SK-N-SH (cell line): ENCODE data around the gene FALEC. TPM values are rescaled to one million over a fixed set of nuclear protein-coding genes. Genes with fewer than 3 reads are reported as not detected.

Experiments used
- CTCF ChIA-PET: fragments of 300-600, 350-600 bp; formaldehyde crosslinking; extraction: SDS; loops from one replicate; lab custom pipeline; 2021; lab: Yijun Ruan, JAX
- POLR2A ChIA-PET: fragments of 350-600 bp; sonication (Branson Sonifier 250); formaldehyde crosslinking; extraction: SDS; loops from one replicate; lab custom pipeline; 2020; ENCODE audit warnings: antibody characterized with exemption, inconsistent platforms; lab: Yijun Ruan, JAX
- DNase-seq: peaks from one replicate; pipeline ENCODE4 v3.0.0; 2012
- H2AFZ ChIP-seq: fragments of 200-600 bp; sonication (generic); 2 replicates; pipeline ENCODE4 v1.8.1; 2016; ENCODE audit warnings: antibody characterized with exemption, mild to moderate bottlenecking, low read depth
- H3F3A ChIP-seq: fragments of 200-600 bp; sonication (generic); replicated peaks from 2 replicates; pipeline ENCODE3; 2016; ENCODE audit warnings: antibody characterized with exemption, mild to moderate bottlenecking; ENCODE audit not compliant: insufficient read depth
- H3K27ac ChIP-seq, 2 experiments: fragments of 200-500 bp in 1 of 2; fragments of 200-600 bp in 1 of 2; sonication (Bioruptor generic) in 1 of 2; sonication (generic), shearing (Covaris generic) in 1 of 2; 2 replicates each; pipeline versions ENCODE4 v1.5.1 to v1.6.1; 2014 to 2016; ENCODE audit warnings: low read depth in 2 of 2, inconsistent platforms in 1 of 2, low read length in 1 of 2, mild to moderate bottlenecking in 1 of 2, mixed read lengths in 1 of 2
- H3K27me3 ChIP-seq: fragments of 200-600 bp; sonication (generic), shearing (Covaris generic); 2 replicates; pipeline ENCODE4 v1.6.1; 2016; ENCODE audit warnings: mixed run types; ENCODE audit not compliant: insufficient read depth
- H3K36me3 ChIP-seq, 2 experiments: fragments of 200-500 bp in 1 of 2; fragments of 200-600 bp in 1 of 2; sonication (Bioruptor generic) in 1 of 2; sonication (generic) in 1 of 2; replicated peaks in 1 of 2; 2 replicates each; pipeline versions ENCODE3 to v1.5.1; 2014 to 2016; ENCODE audit warnings: low read length in 1 of 2, mild to moderate bottlenecking in 1 of 2; ENCODE audit not compliant: insufficient read depth in 2 of 2, control insufficient read depth in 1 of 2
- H3K4me1 ChIP-seq, 2 experiments: fragments of 200-500 bp in 1 of 2; fragments of 200-600 bp in 1 of 2; sonication (Bioruptor generic) in 1 of 2; sonication (generic), shearing (Covaris generic) in 1 of 2; 2 replicates each; pipeline versions ENCODE4 v1.5.1 to v1.6.1; 2014 to 2016; ENCODE audit warnings: low read depth in 1 of 2, low read length in 1 of 2, mixed run types in 1 of 2; ENCODE audit not compliant: insufficient read depth in 2 of 2, control insufficient read depth in 1 of 2
- H3K4me2 ChIP-seq: fragments of 200-600 bp; sonication (generic), shearing (Covaris generic); 2 replicates; pipeline ENCODE4 v1.6.1; 2017; ENCODE audit warnings: mixed run types
- H3K4me3 ChIP-seq, 2 experiments: fragments of 200-500 bp in 1 of 2; fragments of 200-600 bp in 1 of 2; sonication (Bioruptor generic) in 1 of 2; sonication (generic), shearing (Covaris generic) in 1 of 2; 2 replicates each; pipeline versions ENCODE4 v1.5.1 to v1.8.1; 2014 to 2016; ENCODE audit warnings: low read depth in 2 of 2, inconsistent platforms in 1 of 2, low read length in 1 of 2, mild to moderate bottlenecking in 1 of 2, mixed read lengths in 1 of 2, moderate library complexity in 1 of 2
- H3K79me2 ChIP-seq: fragments of 200-600 bp; sonication (generic); 2 replicates; pipeline ENCODE4 v1.8.1; 2017; ENCODE audit warnings: mild to moderate bottlenecking; ENCODE audit not compliant: insufficient read depth
- H3K9ac ChIP-seq: fragments of 200-600 bp; sonication (generic); 2 replicates; pipeline ENCODE4 v1.6.1; 2017; ENCODE audit warnings: mixed run types
- H3K9me2 ChIP-seq: fragments of 200-600 bp; sonication (generic); 2 replicates; pipeline ENCODE4 v1.6.1; 2017; ENCODE audit warnings: mixed run types
- H3K9me3 ChIP-seq: fragments of 200-600 bp; sonication (generic); 2 replicates; pipeline ENCODE4 v1.6.1; 2017; ENCODE audit warnings: mixed run types, mild to moderate bottlenecking, moderate library complexity
- H4K20me1 ChIP-seq: fragments of 200-600 bp; sonication (generic); 2 replicates; pipeline ENCODE4 v1.6.1; 2017; ENCODE audit warnings: mild to moderate bottlenecking, mixed run types; ENCODE audit not compliant: insufficient read depth
- CHD2 ChIP-seq: fragments of 150-350 bp; IDR thresholded peaks from 2 replicates; pipeline ENCODE4 v1.6.1; 2018; ENCODE audit warnings: low read length; ENCODE audit not compliant: partially characterized antibody
- ELF1 ChIP-seq: IDR thresholded peaks from 2 replicates; pipeline ENCODE4 v1.4.0; 2012
- EZH2phosphoT487 ChIP-seq: fragments of 200-600 bp; sonication (generic); IDR thresholded peaks from 2 replicates; pipeline ENCODE4 v1.6.1; 2017; ENCODE audit warnings: low read depth, mixed run types, mild to moderate bottlenecking, antibody characterized with exemption, moderate library complexity, borderline replicate concordance
- FOXJ3 ChIP-seq: sonication (generic); formaldehyde crosslinking; IDR thresholded peaks from 2 replicates; pipeline ENCODE4 v1.5.1; 2020; ENCODE audit warnings: mild to moderate bottlenecking, missing genetic modification reagents
- FOXM1 ChIP-seq: IDR thresholded peaks from 2 replicates; pipeline ENCODE4 v1.4.0; 2012; ENCODE audit warnings: low read depth, mild to moderate bottlenecking
- GABPA ChIP-seq: IDR thresholded peaks from 2 replicates; pipeline ENCODE4 v1.4.0; 2012; ENCODE audit warnings: low read depth, mild to moderate bottlenecking
- GATA2 ChIP-seq: sonication (generic); formaldehyde crosslinking; IDR thresholded peaks from 2 replicates; pipeline ENCODE4 v1.5.0; 2020; ENCODE audit warnings: mild to moderate bottlenecking, missing genetic modification reagents
- JUND ChIP-seq: IDR thresholded peaks from 2 replicates; pipeline ENCODE4 v1.4.0; 2012
- MAX ChIP-seq: IDR thresholded peaks from 2 replicates; pipeline ENCODE4 v1.4.0; 2012; ENCODE audit warnings: low read depth
- MXI1 ChIP-seq: IDR thresholded peaks from 2 replicates; pipeline ENCODE4 v1.6.1; 2012; ENCODE audit warnings: mild to moderate bottlenecking, low read depth, low read length, improper control_type of control experiment
- NFIC ChIP-seq: IDR thresholded peaks from 2 replicates; pipeline ENCODE4 v1.4.0; 2012; ENCODE audit warnings: borderline replicate concordance
- PBX3 ChIP-seq: IDR thresholded peaks from 2 replicates; pipeline ENCODE4; 2012
- POLR2AphosphoS5 ChIP-seq: IDR thresholded peaks from 2 replicates; pipeline ENCODE4 v1.6.1; 2012; ENCODE audit warnings: low read depth, low read length
- RAD21 ChIP-seq: IDR thresholded peaks from 2 replicates; pipeline ENCODE4 v1.6.1; 2012; ENCODE audit warnings: mild to moderate bottlenecking, low read length
- RFX5 ChIP-seq: IDR thresholded peaks from 2 replicates; pipeline ENCODE4 v1.6.1; 2012; ENCODE audit warnings: mild to moderate bottlenecking, improper control_type of control experiment, low read length
- RXRA ChIP-seq: IDR thresholded peaks from 2 replicates; pipeline ENCODE4 v1.4.0; 2012; ENCODE audit warnings: low read depth, mild to moderate bottlenecking, borderline replicate concordance
- SIN3A ChIP-seq: IDR thresholded peaks from 2 replicates; pipeline ENCODE4 v1.6.1; 2012; ENCODE audit warnings: low read depth, mild to moderate bottlenecking, low read length, moderate library complexity, borderline replicate concordance
- TAF1 ChIP-seq: IDR thresholded peaks from 2 replicates; pipeline ENCODE4 v1.6.1; 2012; ENCODE audit warnings: low read depth, mild to moderate bottlenecking, low read length, moderate library complexity, borderline replicate concordance
- TEAD4 ChIP-seq: IDR thresholded peaks from 2 replicates; pipeline ENCODE4 v1.4.0; 2012; ENCODE audit warnings: mild to moderate bottlenecking, borderline replicate concordance; ENCODE audit not compliant: insufficient read depth
- YY1 ChIP-seq: IDR thresholded peaks from 2 replicates; pipeline ENCODE4 v1.4.0; 2012; ENCODE audit warnings: low read depth, mild to moderate bottlenecking
- WGBS: methylation state at CpG from one replicate; pipeline ENCODE4 v1.1.6; 2017; ENCODE audit warnings: low lambda C conversion rate; 5-methylcytosine and 5-hydroxymethylcytosine counted together
- polyA plus RNA-seq, 3 experiments: library from polyadenylated mRNA; depleted of rRNA; stranded (reverse); fragments of >200 nt; gene quantifications; 2 replicates each; pipeline ENCODE4 v1.2.3, GENCODE V29; 2012
- TF ChIP-seq, protein P1 (sequence below): fragments of 200-600 bp; sonication (generic); IDR thresholded peaks from 2 replicates; pipeline ENCODE4 v1.6.1; 2017; ENCODE audit warnings: antibody characterized with exemption, mild to moderate bottlenecking, moderate library complexity
- TF ChIP-seq, protein P2 (sequence below): IDR thresholded peaks from 2 replicates; pipeline ENCODE4 v1.4.0; 2012; ENCODE audit warnings: low read depth, borderline replicate concordance

FALEC gene
- polyA plus RNA-seq, 1 of the 3 experiments (the other 2 are of a cell fraction) = 0.72 TPM

- TF ChIP-seq, protein P1, sequence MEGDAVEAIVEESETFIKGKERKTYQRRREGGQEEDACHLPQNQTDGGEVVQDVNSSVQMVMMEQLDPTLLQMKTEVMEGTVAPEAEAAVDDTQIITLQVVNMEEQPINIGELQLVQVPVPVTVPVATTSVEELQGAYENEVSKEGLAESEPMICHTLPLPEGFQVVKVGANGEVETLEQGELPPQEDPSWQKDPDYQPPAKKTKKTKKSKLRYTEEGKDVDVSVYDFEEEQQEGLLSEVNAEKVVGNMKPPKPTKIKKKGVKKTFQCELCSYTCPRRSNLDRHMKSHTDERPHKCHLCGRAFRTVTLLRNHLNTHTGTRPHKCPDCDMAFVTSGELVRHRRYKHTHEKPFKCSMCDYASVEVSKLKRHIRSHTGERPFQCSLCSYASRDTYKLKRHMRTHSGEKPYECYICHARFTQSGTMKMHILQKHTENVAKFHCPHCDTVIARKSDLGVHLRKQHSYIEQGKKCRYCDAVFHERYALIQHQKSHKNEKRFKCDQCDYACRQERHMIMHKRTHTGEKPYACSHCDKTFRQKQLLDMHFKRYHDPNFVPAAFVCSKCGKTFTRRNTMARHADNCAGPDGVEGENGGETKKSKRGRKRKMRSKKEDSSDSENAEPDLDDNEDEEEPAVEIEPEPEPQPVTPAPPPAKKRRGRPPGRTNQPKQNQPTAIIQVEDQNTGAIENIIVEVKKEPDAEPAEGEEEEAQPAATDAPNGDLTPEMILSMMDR = no peak
- TF ChIP-seq SIN3A (peak; percentile 80), FOXJ3 (no peak), NFIC (peak; percentile 51), EZH2phosphoT487 (no peak; the same call in 1 of the 2 replicates), PBX3 (peak; percentile 71), RFX5 (no peak), RXRA (peak; percentile 75; the same call in 1 of the 2 replicates), MAX (peak; percentile 80), TAF1 (peak; percentile 68), GABPA (peak; percentile 44; the same call in 1 of the 2 replicates), CHD2 (no peak)
These were observed 62.9 kb downstream of the FALEC start (continued) for GRCh38 chr1:150578272-150579109.

DNA sequence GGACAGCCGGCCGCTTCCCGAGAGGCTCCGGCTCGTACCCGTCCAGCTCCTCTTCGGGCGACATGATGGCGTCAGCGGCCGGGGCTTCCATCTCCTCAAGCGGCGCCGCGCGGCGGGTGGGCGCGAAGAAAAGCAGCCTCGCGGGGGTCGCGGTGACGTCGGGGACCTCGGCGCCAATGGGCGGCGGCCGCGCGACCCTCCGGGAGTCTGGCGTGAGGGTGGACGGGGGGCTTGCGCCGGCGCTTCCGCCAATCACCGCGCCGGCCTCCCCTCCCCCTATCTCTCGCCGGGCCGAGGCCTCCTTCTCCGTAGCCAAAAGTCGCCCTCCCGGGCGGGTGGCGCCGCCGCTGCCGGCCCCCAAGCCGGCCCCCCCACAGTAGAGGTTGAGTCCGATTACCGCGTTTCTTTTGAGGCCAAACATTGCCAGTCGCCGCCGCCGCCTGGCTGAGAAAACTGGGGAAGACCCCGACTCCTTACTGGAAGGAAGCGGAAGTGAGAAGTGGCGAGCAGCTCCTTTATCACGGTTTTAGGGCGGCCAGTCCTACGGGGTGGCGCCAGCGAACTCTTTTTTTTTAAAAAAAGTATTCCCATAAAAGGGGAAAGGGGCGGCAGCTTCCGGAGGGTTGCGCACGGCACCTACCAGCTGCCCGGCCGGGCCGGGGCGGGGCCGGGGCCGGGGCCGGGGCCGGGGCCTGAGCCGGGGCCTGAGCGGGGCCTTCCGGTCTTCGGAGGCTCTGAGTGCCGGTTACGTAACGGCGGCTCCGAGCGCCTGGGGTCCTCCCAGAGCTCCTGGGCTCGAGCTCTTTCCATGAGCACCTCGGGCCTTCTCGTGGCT lies 63.8 kb downstream of the FALEC start, which contains the start of gene MCL1:
MCL1 (minus strand) TSS at position 501 of the 835 bp plus-strand sequence; CDS start at position 421, 80 bp downstream.
- Histone ChIP-seq H3K27ac (peak within 1 kb of the TSS; percentile 97 to 100), H3K79me2 (peaks cover 76% of the 10 kb centered on the region), H3F3A (peaks cover 52% of the 10 kb centered on the region), H3K36me3 (peaks cover 41 to 48% of the 10 kb centered on the region in 2 experiments), H3K27me3 (no peaks in the 10 kb centered on the region), H3K4me3 (peak within 1 kb of the TSS; percentile 95 to 98), H4K20me1 (peaks cover 48% of the 10 kb centered on the region), H3K4me1 (peaks cover 8 to 28% of the 10 kb centered on the region in 2 experiments; a peak in 3 of 4 replicates), H3K9me3 (no peaks in the 10 kb centered on the region), H3K9ac (peak within 1 kb of the TSS; percentile 100), H3K9me2 (no peaks in the 10 kb centered on the region), H2AFZ (no peak within 1 kb of the TSS), H3K4me2 (peak within 1 kb of the TSS; percentile 89)
- peak; percentile 94 for DNase-seq
- POLR2A ChIA-PET = interaction anchor here (0.6 to 7.0 kb wide), 19 partner anchors 9 to 492 kb away, joined by 3 to 149 read pairs (median 4); partner anchors contain the start of genes APH1A, ENSA and GOLPH3L
- WGBS = 3% methylated on average over 36 of the region's 94 CpGs
- CTCF ChIA-PET = interaction anchor here (0.9 to 13.4 kb wide), 6 partner anchors 8 to 63 kb away, joined by 3 to 142 read pairs (median 4); partner anchors contain the start of gene FALEC
- TF ChIP-seq JUND (peak; percentile 36), ELF1 (peak; percentile 88), GATA2 (CRISPR knock-in tag) (no peak), SIN3A (peak; percentile 80), MXI1 (peak; percentile 37), EZH2phosphoT487 (no peak), TAF1 (peak; percentile 100), YY1 (peak; percentile 37; the same call in 1 of the 2 replicates), NFIC (no peak), RFX5 (0 out of 2 replicates have a peak, but pooled peaks have one; percentile 52), POLR2AphosphoS5 (peak; percentile 99), TEAD4 (peak; percentile 46; the same call in 1 of the 2 replicates), RXRA (peak; percentile 39; the same call in 1 of the 2 replicates), FOXM1 (0 out of 2 replicates have a peak, but pooled peaks have one; percentile 38), RAD21 (no peak)
- TF ChIP-seq, protein P2, sequence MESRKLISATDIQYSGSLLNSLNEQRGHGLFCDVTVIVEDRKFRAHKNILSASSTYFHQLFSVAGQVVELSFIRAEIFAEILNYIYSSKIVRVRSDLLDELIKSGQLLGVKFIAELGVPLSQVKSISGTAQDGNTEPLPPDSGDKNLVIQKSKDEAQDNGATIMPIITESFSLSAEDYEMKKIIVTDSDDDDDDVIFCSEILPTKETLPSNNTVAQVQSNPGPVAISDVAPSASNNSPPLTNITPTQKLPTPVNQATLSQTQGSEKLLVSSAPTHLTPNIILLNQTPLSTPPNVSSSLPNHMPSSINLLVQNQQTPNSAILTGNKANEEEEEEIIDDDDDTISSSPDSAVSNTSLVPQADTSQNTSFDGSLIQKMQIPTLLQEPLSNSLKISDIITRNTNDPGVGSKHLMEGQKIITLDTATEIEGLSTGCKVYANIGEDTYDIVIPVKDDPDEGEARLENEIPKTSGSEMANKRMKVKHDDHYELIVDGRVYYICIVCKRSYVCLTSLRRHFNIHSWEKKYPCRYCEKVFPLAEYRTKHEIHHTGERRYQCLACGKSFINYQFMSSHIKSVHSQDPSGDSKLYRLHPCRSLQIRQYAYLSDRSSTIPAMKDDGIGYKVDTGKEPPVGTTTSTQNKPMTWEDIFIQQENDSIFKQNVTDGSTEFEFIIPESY = peak; percentile 79; the same call in 1 of the 2 replicates
